ENCODE results near the gene ADARB2.

ADARB2 gene

DNA sequence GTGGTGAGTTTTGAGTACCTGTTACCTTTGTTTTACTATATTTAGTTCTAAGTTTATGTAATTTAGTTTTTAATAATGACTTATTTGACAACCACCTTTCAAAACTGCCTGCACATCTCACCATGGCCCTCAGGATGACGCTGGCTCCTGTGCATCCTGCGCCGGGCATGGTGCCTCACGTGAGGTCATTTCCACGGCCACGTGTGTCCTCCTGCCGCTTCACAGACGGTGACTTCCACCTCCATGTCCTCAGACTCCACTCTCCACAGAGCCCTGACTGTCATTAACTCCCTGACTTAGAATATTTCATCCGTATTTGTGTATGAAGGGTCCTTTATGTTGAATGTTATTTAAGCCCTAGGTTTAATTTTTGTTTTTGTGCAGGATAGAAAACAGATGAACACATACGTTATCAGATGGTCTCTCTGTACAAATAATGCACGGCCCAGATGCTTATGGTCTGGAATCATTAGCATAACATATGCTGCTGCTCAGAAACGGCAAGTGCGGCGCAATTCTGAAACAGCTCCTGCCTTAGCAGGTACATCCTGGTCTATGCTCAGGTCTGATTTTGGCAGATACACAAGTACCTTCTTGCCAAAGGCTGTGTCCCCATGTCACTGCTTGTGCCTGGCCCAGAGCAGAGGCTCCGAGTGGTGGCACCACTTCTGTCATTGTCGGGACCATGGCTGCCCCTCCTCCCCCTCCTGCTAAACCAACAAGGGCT is 525.3 kb downstream of the ADARB2 start:
- no peak overlapping the region for H3K4me3 ChIP-seq (IDR thresholded peaks at IDR 0.05; ENCODE audit: insufficient read depth, low read depth, low read length)
- H3K79me2 ChIP-seq (ENCODE audit: insufficient read depth, low read depth), result no peaks in the 10 kb centered on the region
- no peaks in the 10 kb centered on the region for H4K20me1 ChIP-seq (ENCODE audit: insufficient read depth)
- H3K4me2 ChIP-seq, result no peak overlapping the region
- no peak overlapping the region for H2AFZ ChIP-seq (ENCODE audit: low read depth)
- H3K36me3 ChIP-seq (ENCODE audit: insufficient read depth), result no peaks in the 10 kb centered on the region
- no peak overlapping the region for H3K27ac ChIP-seq
- no peak overlapping the region for H3K9ac ChIP-seq
- H3K4me1 ChIP-seq (ENCODE audit: low read depth, poor library complexity, severe bottlenecking), result no peaks in the 10 kb centered on the region
- no peaks in the 10 kb centered on the region for H3K27me3 ChIP-seq (ENCODE audit: insufficient read depth, low read depth)
- TF ChIP-seq, protein P1, sequence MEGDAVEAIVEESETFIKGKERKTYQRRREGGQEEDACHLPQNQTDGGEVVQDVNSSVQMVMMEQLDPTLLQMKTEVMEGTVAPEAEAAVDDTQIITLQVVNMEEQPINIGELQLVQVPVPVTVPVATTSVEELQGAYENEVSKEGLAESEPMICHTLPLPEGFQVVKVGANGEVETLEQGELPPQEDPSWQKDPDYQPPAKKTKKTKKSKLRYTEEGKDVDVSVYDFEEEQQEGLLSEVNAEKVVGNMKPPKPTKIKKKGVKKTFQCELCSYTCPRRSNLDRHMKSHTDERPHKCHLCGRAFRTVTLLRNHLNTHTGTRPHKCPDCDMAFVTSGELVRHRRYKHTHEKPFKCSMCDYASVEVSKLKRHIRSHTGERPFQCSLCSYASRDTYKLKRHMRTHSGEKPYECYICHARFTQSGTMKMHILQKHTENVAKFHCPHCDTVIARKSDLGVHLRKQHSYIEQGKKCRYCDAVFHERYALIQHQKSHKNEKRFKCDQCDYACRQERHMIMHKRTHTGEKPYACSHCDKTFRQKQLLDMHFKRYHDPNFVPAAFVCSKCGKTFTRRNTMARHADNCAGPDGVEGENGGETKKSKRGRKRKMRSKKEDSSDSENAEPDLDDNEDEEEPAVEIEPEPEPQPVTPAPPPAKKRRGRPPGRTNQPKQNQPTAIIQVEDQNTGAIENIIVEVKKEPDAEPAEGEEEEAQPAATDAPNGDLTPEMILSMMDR (conservative IDR thresholded peaks at IDR 0.05; ENCODE audit: low read depth, low read length), result no peak

DNA sequence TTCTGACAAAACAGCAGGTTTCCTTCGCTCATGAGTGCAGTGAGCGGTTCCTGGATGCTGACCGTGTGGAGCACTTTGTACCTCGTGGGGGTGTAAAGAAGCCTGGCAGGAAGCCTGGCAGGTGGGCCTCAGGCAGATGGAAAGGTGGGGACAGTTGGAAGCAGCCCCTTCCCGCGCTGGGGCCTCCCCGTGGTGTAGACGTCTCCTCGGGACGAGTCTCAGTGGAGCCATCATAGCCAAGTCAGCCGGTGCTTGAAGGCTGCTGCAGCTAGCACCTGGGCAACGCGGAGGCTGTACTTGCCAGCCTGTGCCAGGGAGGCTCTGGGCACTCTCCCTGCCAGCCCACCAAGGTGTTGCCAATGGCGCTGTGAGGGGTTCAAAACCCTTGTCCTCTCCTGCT is 526.7 kb downstream of the ADARB2 start:
- H2AFZ ChIP-seq (ENCODE audit: low read depth), result no peak overlapping the region
- H4K20me1 ChIP-seq (ENCODE audit: insufficient read depth), result no peaks in the 10 kb centered on the region
- no peaks in the 10 kb centered on the region for H3K36me3 ChIP-seq (ENCODE audit: insufficient read depth)
- H3K79me2 ChIP-seq (ENCODE audit: insufficient read depth, low read depth), result no peaks in the 10 kb centered on the region
- no peak overlapping the region for H3K27ac ChIP-seq
- no peaks in the 10 kb centered on the region for H3K27me3 ChIP-seq (ENCODE audit: insufficient read depth, low read depth)
- no peak overlapping the region for H3K9ac ChIP-seq
- TF ChIP-seq, protein P1 (conservative IDR thresholded peaks at IDR 0.05; ENCODE audit: low read depth, low read length), result no peak
- H3K4me1 ChIP-seq (ENCODE audit: low read depth, poor library complexity, severe bottlenecking), result no peaks in the 10 kb centered on the region
- H3K4me3 ChIP-seq (IDR thresholded peaks at IDR 0.05; ENCODE audit: insufficient read depth, low read depth, low read length), result no peak overlapping the region
- no peak overlapping the region for H3K4me2 ChIP-seq

DNA sequence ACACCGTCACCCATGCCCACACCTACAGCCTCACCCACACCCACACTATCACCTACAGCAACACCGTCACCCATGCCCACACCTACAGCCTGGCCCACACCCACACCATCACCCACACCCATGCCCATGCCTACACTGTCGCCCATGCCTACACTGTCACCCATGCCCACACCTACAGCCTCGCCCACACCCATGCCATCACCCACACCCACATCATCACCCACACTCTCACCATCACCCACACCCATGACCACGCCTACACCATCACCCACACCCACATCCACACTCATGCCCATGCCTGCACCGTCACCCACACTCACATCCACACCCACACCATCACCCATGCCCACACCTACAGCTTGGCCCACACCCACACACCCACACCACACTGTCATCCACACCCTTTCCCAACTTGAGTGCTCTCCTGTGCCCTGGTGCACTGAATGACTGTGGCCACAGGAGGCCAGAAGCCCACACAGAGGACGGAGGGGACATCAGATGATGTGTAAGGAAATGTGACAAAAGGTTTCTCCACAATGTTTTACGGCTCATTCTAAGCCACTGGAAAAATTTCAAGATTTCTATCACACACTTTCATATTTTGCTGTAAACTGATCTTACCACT is 527.9 kb downstream of the ADARB2 start:
- Histone ChIP-seq H3K27ac (no peak overlapping the region), H3K36me3 (ENCODE audit: insufficient read depth) (no peaks in the 10 kb centered on the region), H3K27me3 (ENCODE audit: insufficient read depth, low read depth) (no peaks in the 10 kb centered on the region), H3K79me2 (ENCODE audit: insufficient read depth, low read depth) (no peaks in the 10 kb centered on the region), H3K9ac (no peak overlapping the region), H3K4me1 (ENCODE audit: low read depth, poor library complexity, severe bottlenecking) (no peaks in the 10 kb centered on the region), H3K4me3 (IDR thresholded peaks at IDR 0.05; ENCODE audit: insufficient read depth, low read depth, low read length) (no peak overlapping the region), H3K4me2 (no peak overlapping the region), H2AFZ (ENCODE audit: low read depth) (no peak overlapping the region), H4K20me1 (ENCODE audit: insufficient read depth) (no peaks in the 10 kb centered on the region)
- TF ChIP-seq, protein P1 (conservative IDR thresholded peaks at IDR 0.05; ENCODE audit: low read depth, low read length), result no peak

DNA sequence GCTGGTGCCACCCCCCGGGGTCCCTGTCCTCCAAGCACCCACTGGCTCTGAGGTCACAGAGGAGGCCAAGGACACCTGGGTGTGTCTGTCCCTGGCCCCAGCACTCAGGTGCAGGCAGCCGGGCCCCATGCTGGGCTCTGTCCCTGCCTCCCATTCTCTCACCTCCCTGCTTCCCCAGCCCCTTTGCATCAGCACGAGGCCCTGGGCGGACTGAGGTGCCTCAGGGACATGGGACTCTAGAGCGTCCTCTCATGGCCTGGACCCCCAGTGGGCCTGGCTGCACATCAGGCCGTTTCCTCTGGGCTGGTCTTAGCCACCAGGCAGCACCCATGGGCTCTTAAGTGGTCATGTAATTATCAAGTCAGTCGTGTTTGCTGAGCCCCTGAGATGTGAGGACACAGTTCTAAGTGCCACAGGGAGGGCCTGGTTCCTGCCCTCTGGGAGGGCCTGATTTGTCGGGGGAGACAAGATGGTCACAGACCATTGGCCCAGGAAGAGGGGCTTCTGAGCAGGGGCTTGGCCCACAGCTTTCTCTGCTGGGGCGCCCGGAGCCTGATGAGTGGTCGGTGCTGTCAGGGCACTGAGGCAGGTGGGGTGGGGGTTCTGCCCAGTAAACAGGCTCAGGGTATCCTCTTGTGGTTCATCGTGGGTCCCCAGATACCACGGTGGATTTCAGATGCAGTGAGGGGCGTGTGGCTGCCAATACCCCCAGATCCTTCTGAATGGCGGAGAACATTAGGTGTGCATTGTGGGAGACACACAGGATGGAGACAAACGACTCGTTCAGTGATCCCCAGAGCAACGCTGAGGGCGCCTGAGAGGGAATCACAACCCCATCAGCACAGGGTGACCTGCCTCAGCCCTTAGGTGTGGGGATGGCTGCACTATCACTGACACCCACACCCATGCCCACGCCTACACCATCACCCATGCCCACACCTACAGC is 528.7 kb downstream of the ADARB2 start:
- no peak overlapping the region for H2AFZ ChIP-seq (ENCODE audit: low read depth)
- no peaks in the 10 kb centered on the region for H3K27me3 ChIP-seq (ENCODE audit: insufficient read depth, low read depth)
- H3K4me2 ChIP-seq, result no peak overlapping the region
- H3K27ac ChIP-seq, result no peak overlapping the region
- H3K9ac ChIP-seq, result no peak overlapping the region
- no peaks in the 10 kb centered on the region for H3K79me2 ChIP-seq (ENCODE audit: insufficient read depth, low read depth)
- TF ChIP-seq, protein P1 (conservative IDR thresholded peaks at IDR 0.05; ENCODE audit: low read depth, low read length), result no peak
- H3K4me1 ChIP-seq (ENCODE audit: low read depth, poor library complexity, severe bottlenecking), result no peaks in the 10 kb centered on the region
- no peaks in the 10 kb centered on the region for H3K36me3 ChIP-seq (ENCODE audit: insufficient read depth)
- no peak overlapping the region for H3K4me3 ChIP-seq (IDR thresholded peaks at IDR 0.05; ENCODE audit: insufficient read depth, low read depth, low read length)
- H4K20me1 ChIP-seq (ENCODE audit: insufficient read depth), result no peaks in the 10 kb centered on the region
